Retinal pigment epithelial cell (primary cell): ENCODE measurements around the gene TNFRSF11A.
A peak's percentile ranks its signal among the peaks of the same experiment; 100 is the strongest.

ENCODE experiments used
- DNase-seq: peaks from one replicate; pipeline ENCODE4 v3.0.0-alpha.2; 2010; ENCODE audit warnings: low read depth
- H3K4me3 ChIP-seq: 2 replicates; pipeline ENCODE4 v1.5.1; 2011; ENCODE audit warnings: mild to moderate bottlenecking, low read length, control low read depth, moderate library complexity
- CTCF ChIP-seq: conservative IDR thresholded peaks from 2 replicates; pipeline ENCODE4 v1.5.1; 2011; ENCODE audit warnings: low read depth, low read length, control low read depth, inconsistent platforms

TNFRSF11A gene

DNA sequence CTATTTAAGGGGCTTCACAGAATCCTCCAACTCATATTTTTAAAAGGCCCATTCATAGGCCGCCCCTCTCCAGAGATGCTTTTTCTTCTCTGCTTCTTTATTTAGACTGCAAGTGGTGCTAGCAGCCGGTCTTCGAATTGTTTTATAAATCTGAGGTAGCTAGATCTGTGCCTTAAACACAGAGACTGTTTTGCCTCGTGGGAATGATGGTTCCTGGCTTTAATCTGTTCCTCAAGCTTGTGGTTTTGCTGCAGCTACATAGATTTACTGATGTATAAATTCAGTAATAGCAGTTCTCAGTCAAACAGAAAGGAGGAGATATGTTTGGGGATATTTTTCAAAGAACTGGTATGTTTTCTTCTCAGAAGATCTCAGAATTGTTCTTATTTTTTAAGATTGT lies 45.3 kb downstream of the TNFRSF11A start:
- TF ChIP-seq CTCF: no peak
- H3K4me3 ChIP-seq: no peak overlapping the region

GRCh38 chr18:62371436-62371835 lies 46.3 kb downstream of the TNFRSF11A start:
- H3K4me3 ChIP-seq: no peak overlapping the region
- no peak for DNase-seq

More for the DNA sequence above, 45.3 kb downstream of the TNFRSF11A start:
- no peak for DNase-seq

GRCh38 chr18:62372156-62372555 lies 47.0 kb downstream of the TNFRSF11A start:
- peak; percentile 69 for DNase-seq
- H3K4me3 ChIP-seq: no peak overlapping the region
- no peak for TF ChIP-seq CTCF

More at GRCh38 chr18:62371436-62371835, 46.3 kb downstream of the TNFRSF11A start:
- TF ChIP-seq CTCF: no peak

- DNase-seq: no peak
- no peak overlapping the region for H3K4me3 ChIP-seq
- no peak for TF ChIP-seq CTCF
These were observed 47.8 kb downstream of the TNFRSF11A start for GRCh38 chr18:62372882-62373281.

GRCh38 chr18:62374410-62374965 lies 49.4 kb downstream of the TNFRSF11A start:
- DNase-seq: peak; percentile 10
- TF ChIP-seq CTCF: no peak
- H3K4me3 ChIP-seq: no peak overlapping the region

- DNase-seq: no peak
- H3K4me3 ChIP-seq: no peak overlapping the region
- no peak for TF ChIP-seq CTCF
These were observed 52.2 kb downstream of the TNFRSF11A start for GRCh38 chr18:62377131-62377807.

DNA sequence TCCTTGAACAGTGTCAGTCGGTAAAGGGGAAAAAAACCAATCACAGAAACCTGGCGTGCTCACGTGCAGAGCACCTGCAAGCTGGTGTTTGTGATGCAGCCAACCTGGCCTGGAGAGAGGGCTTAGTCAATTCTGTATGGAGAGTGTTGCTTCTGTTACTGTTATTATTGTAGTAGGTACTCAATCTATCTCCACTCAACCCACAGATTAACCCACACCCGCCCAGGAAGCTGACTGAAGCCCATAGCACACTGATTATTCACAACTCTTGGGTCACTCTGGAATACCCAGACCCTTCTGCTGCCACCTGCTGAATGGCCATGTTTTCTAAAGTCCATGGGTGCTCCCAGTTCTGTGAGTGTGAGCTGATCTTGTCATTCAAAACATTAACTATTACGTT lies 53.9 kb downstream of the TNFRSF11A start:
- no peak for TF ChIP-seq CTCF
- no peak overlapping the region for H3K4me3 ChIP-seq
- DNase-seq: no peak
